Uterus (tissue), 2 donors: ENCODE measurements around the gene IQSEC2.

Source experiments
- POLR2A ChIP-seq, 2 donors: fragments of 450-650 bp; IDR thresholded peaks; one replicate each; pipeline ENCODE4 v1.6.1; 2016; ENCODE audit warnings: antibody characterized with exemption in 2 of 2, mild to moderate bottlenecking in 1 of 2, moderate library complexity in 1 of 2
- TF ChIP-seq, protein P1 (sequence below), 4 experiments: fragments of 200-600 bp in 2 of 4; fragments of 450-650 bp in 2 of 4; sonication (generic) in 2 of 4; IDR thresholded peaks; one replicate each; pipeline ENCODE4 v1.5.1; 2016 to 2019; ENCODE audit warnings: antibody characterized with exemption in 4 of 4, mild to moderate bottlenecking in 2 of 4, moderate library complexity in 1 of 4

GRCh38 chrX:53224860-53225797 is 56.3 kb downstream of the IQSEC2 start, which contains the start of gene KDM5C:
- TF ChIP-seq, protein P1, sequence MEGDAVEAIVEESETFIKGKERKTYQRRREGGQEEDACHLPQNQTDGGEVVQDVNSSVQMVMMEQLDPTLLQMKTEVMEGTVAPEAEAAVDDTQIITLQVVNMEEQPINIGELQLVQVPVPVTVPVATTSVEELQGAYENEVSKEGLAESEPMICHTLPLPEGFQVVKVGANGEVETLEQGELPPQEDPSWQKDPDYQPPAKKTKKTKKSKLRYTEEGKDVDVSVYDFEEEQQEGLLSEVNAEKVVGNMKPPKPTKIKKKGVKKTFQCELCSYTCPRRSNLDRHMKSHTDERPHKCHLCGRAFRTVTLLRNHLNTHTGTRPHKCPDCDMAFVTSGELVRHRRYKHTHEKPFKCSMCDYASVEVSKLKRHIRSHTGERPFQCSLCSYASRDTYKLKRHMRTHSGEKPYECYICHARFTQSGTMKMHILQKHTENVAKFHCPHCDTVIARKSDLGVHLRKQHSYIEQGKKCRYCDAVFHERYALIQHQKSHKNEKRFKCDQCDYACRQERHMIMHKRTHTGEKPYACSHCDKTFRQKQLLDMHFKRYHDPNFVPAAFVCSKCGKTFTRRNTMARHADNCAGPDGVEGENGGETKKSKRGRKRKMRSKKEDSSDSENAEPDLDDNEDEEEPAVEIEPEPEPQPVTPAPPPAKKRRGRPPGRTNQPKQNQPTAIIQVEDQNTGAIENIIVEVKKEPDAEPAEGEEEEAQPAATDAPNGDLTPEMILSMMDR (IDR thresholded peaks at IDR 0.05) = no peak
- TF ChIP-seq POLR2A (IDR thresholded peaks at IDR 0.05) = peak; percentile 9 to 49
